Stimulated activated CD4-positive, alpha-beta T cell treated with anti-CD3 and anti-CD28 coated beads, TNF-alpha, amount 100 ng/mL, for 4 hours (primary cell): ENCODE measurements around the gene ADSS1.
"Not testable (repeated sequence)": the region's sequence is repeated elsewhere in the genome, so short reads cannot be mapped to it uniquely, and the experiment has no call there.

Source experiments
- DNase-seq, 3 experiments: peaks; one replicate each; pipeline ENCODE4 v3.0.0-alpha.2; 2020; ENCODE audit warnings: low read depth in 3 of 3

Gene ADSS1

DNA sequence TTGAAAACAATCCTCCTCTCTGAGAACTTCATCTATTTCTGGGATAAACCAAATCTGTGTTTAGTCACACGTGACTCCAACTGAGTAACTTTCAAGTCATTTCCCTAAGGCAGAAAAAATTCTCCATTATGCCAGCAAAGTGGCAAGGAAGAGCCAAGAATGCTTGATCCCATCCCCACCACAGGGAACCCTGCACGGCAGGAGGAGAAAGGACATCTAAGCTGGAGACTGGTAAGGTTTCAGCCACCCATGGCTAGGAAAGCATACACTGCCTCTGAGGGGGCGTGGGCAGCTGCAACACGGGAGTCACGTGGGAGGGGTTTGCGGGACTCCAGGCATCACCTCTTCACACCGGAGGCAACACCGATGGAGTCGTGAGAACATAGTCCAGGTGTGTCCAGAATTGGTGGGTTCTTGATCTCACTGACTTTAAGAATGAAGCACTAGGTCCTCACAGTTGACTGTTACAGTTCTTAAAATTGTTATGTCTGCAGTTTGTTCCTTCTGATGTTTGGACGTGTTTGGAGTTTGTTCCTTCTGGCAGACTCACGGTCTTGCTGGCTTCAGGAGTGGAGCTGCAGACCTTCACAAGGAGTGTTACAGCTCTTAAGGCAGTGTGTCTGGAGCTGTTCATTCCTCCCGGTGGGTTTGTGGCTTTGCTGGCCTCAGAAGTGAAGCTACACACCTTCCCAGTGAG lies 26.2 kb downstream of the ADSS1 start:
- no peak for DNase-seq

DNA sequence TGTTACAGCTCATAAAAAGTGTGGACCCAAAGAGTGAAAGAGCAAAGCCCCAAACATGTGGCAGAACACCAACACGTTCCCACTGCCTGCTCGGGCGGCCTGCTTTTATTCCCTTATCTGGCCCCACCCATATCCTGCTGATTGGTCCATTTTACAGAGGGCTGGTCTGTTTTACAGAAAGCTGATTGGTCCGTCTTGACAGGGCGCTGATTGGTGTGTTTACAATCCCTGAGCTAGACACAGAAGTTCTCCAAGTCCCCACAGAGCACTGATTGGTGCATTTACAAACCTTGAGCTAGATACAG lies 26.7 kb downstream of the ADSS1 start:
- not testable (repeated sequence) for DNase-seq

- no peak for DNase-seq
Observed at GRCh38 chr14:104751539-104752422, 27.8 kb downstream of the ADSS1 start.

GRCh38 chr14:104752423-104752734 lies 28.4 kb downstream of the ADSS1 start:
- DNase-seq: no peak

DNA sequence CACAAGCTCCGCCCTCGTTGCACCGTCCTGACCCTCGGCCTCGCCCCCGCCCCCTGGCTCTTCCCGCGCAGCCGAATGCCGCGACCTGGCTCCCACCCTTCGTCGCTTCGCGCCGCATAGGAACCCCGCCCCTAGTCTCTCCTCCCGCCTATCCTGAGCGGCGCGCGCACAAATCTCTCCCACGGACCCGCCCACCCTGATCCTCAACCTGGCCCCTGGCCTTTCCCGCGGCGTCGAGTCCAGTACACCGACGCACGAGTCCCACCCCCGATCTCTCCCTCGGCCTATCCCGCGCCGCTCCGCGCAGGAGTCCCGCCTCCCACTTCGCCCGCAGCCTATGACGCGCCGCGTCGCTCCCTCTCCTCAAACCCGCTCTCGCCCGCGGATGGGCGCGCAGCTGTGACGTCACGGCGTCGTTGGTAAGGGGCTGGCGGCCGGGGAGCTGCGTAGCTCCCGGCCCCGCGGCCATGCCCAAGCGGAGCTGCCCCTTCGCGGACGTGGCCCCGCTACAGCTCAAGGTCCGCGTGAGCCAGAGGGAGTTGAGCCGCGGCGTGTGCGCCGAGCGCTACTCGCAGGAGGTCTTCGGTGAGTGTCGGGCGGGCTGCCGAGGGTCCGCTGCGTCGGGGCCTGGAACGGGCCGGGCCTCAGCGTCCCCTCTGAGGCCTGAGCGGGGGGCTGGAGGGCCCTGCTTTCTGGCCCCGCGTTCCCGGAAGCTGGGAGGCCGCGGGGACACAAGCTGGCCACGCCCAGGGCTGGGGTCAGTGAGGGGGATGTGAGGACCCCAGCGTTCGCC lies 28.9 kb downstream of the ADSS1 start, which contains the start of gene SIVA1:
SIVA1 (plus strand) TSS at position 413 of the 793 bp plus-strand sequence; CDS start at position 468, 55 bp downstream.
- peak; percentile 99 for DNase-seq

GRCh38 chr14:104753528-104754212 lies 29.6 kb downstream of the ADSS1 start:
- no peak for DNase-seq

- no peak for DNase-seq
Observed at GRCh38 chr14:104754213-104754851, 30.3 kb downstream of the ADSS1 start.

- DNase-seq: no peak
Observed at GRCh38 chr14:104755621-104756020, 31.6 kb downstream of the ADSS1 start.

- DNase-seq: no peak
Observed at GRCh38 chr14:104756477-104757237, 32.6 kb downstream of the ADSS1 start.

- DNase-seq: no peak
Observed at GRCh38 chr14:104757238-104757585, 33.2 kb downstream of the ADSS1 start.

GRCh38 chr14:104757681-104758392 lies 33.8 kb downstream of the ADSS1 start:
- DNase-seq: no peak

DNA sequence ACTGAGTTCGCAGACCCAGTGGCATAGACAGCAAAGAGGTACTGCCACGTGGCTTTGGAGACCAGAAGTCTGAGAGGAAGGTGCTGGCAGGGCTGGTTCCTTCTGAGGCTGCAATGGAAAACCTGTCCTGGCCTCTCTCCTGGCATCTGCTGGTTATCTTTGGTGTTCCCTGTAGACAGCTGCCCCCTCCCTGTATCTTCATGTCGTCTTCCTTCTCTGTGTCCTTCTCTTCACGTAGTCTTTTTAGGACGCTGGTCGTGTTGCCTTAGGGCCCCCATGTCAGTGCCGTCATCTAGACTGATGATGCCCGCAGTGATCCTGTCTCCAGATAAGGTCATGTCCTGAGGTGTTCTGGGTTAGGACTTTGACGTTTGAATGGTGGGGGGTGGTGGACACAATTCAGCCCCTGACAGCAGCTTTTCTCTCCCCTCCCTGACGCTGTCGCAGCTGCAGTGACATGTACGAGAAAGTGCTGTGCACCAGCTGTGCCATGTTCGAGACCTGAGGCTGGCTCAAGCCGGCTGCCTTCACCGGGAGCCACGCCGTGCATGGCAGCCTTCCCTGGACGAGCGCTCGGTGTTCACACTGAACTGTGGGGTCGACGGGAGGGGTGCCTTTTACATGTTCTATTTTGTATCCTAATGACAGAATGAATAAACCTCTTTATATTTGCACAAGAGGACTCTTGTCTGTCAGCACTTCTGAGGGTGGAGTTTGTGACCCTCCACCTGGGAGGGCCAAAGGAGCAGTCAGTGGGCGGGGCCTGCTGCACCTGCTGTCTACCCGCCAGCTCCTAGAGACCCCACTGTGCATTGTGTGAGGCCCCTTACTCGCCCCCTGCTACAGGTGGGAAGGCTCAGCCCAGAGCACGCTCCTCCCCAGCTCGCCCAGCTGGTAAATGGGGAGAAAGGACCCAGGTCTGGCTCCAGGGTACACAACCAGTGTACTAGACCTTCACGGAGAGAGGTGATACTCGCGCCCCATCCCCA lies 35.2 kb downstream of the ADSS1 start:
- DNase-seq: no peak

DNA sequence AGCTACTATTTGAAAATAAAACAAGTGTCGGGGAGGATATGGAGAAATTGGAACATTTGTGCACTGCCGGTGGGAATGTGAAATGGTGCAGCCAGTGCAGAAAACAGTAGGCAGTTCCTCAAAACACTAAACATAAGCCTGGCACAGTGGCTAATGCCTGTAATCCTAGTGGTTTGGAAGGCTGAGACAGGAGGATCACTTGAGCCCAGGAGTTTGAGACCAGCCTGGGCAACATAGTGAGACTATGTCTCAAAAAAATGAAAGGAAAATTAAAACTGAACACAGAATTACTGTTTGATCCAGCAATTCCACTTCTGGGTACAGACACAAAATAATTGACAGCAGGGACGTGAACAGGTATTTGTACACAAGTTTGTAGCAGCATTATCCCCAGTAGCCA lies 41.5 kb downstream of the ADSS1 start:
- DNase-seq: no peak

DNA sequence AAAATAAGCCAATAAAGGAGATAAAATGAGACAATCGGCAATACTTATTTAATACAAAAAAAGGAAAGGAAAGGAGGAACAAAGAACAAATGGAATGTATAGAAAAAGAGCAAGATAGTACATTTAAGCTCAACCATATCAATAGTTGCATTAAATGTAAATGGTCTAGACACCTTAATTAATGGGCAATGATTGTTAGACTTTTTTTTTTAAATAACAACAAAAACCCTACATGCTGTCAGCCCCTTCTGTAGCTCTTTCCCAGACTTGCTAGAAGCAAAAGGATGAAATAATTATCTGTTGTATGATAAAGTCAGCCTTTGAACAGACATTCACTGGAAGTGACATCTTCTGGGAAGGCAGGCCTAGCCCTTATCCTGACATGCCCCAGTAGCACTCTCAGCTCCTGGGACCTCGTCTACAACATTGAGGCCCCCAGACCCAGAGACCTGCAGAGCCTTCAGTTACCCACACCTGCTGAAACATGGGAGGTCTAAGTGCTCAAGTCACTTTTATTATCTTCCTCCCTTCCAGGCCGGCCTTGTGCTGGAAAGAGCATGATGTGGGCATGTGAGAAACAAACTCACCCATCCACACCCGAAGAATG lies 42.3 kb downstream of the ADSS1 start:
- no peak for DNase-seq

DNA sequence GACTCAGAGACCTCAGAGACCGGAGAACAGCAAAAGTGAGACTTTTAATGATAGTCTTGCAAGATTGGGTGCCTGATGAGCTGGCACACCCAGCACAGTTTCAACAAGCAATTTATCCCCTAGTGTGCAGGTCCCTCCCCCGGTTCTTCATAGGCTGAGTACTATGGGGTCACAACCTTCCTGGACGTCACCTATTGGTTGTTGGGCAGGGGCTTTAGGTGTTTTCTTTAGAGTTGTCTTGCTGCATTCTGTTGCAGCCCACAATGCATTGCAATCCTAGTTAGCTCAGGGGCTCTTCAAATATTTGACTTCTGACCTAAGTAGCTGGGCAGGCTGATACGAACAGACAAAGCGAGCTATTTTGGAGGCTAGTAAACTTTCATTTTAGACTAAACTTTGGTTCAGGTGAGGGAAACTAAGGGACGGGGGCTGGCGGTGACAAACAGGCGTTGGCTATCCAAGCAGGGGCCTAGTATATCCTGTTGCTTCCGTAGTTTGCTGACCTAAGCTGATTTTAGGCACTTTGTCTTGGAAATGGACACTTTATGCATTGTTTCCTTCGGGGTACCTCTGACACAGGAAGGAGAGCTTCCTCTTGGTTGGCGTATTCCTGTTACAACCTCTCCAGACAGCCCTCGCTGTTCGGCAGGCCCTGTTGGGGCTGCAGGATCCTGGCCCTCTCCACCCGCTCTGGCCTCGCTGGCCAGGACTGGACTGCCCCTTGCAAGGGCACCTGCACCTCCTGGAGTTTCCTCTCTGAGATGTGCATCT lies 43.0 kb downstream of the ADSS1 start:
- DNase-seq: no peak

GRCh38 chr14:104767634-104767918 lies 43.5 kb downstream of the ADSS1 start:
- no peak for DNase-seq

DNA sequence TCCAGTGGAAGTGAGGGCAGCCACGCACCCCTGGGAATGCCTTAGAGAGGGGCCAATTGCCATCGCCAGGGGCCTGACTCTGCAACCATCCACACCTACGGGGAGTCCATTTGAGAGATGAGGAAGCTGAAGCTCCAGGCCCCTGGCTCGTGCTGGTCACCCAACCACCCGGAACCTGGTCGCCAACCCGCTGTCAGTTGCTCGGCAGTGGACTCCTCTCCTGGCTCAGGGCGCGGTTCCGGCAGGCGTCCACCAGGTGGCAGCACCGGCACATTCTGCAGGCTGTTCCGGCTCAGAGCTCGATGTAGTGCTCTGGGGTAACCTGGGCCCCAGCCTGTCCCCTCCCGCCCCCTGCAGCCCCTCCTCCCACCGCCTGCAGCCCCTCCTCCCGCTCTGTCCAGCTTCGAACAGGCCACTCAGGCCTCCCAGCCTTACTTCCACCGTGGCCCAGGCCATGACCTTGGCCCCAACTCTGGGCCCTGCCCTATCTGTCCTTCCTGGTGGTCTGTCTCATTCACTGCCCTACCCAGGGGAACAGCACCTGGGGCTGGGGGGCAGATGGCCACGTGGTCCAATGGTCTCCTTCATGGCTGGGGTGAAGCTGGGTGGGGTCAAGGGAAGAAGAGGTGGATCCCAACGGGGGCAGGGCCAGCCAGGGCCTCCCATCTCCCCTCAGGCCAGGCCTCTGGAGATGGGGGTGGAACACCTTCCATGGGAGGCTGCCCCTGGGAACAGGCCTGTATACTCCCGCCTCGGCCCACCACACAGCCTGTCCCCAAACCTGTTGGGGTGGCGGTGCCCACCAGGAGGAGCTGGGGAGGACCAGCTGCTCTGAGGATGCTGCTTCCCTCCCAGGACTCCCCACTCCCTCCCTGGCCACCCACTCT lies 44.7 kb downstream of the ADSS1 start:
- peak; percentile 87 to 91 (median 87) for DNase-seq
